Sigmoid colon (tissue), 4 donors: Measurements from ENCODE around the gene MYH9.

ENCODE experiments used
- EP300 ChIP-seq, 4 donors: sonication (generic); formaldehyde crosslinking; IDR thresholded peaks; one replicate each; pipeline ENCODE4 v1.6.1; 2017; ENCODE audit warnings: antibody characterized with exemption in 4 of 4
- POLR2A ChIP-seq, 2 donors: fragments of 450-650 bp; IDR thresholded peaks; one replicate each; pipeline ENCODE4 v1.6.1; 2016; ENCODE audit warnings: antibody characterized with exemption in 2 of 2, mild to moderate bottlenecking in 2 of 2, moderate library complexity in 2 of 2
- POLR2AphosphoS5 ChIP-seq, 4 donors: sonication (generic); formaldehyde crosslinking; IDR thresholded peaks; one replicate each; pipeline ENCODE4 v1.6.1; 2017; ENCODE audit warnings: antibody characterized with exemption in 4 of 4
- TF ChIP-seq, protein P1 (sequence below), 4 experiments: fragments of 450-650 bp in 3 of 4; fragments of 200-600 bp in 1 of 4; IDR thresholded peaks; one replicate each; pipeline ENCODE4 v1.5.1; 2016 to 2019; ENCODE audit warnings: antibody characterized with exemption in 4 of 4, mild to moderate bottlenecking in 3 of 4, moderate library complexity in 2 of 4

GRCh38 chr22:36398601-36399471, 11.1 kb upstream of the MYH9 start:
- TF ChIP-seq, protein P1, sequence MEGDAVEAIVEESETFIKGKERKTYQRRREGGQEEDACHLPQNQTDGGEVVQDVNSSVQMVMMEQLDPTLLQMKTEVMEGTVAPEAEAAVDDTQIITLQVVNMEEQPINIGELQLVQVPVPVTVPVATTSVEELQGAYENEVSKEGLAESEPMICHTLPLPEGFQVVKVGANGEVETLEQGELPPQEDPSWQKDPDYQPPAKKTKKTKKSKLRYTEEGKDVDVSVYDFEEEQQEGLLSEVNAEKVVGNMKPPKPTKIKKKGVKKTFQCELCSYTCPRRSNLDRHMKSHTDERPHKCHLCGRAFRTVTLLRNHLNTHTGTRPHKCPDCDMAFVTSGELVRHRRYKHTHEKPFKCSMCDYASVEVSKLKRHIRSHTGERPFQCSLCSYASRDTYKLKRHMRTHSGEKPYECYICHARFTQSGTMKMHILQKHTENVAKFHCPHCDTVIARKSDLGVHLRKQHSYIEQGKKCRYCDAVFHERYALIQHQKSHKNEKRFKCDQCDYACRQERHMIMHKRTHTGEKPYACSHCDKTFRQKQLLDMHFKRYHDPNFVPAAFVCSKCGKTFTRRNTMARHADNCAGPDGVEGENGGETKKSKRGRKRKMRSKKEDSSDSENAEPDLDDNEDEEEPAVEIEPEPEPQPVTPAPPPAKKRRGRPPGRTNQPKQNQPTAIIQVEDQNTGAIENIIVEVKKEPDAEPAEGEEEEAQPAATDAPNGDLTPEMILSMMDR (IDR thresholded peaks at IDR 0.05): no peak
- TF ChIP-seq POLR2AphosphoS5 (IDR thresholded peaks at IDR 0.05): no peak
- TF ChIP-seq EP300 (IDR thresholded peaks at IDR 0.05): no peak
- TF ChIP-seq POLR2A (IDR thresholded peaks at IDR 0.05): no peak
